Upper lobe of left lung (tissue), 4 donors: ENCODE results near the gene SDSL.

Experiments used
- CTCF ChIP-seq, 6 experiments: fragments of 450-650 bp in 4 of 6; fragments of 200-600 bp in 2 of 6; sonication (generic) in 2 of 6; IDR thresholded peaks; one replicate each; pipeline ENCODE4 v1.5.1; 2016 to 2019; ENCODE audit warnings: antibody characterized with exemption in 6 of 6
- EP300 ChIP-seq, 4 donors: sonication (generic); formaldehyde crosslinking; IDR thresholded peaks; one replicate each; pipeline ENCODE4 v1.5.1; 2017; ENCODE audit warnings: antibody characterized with exemption in 4 of 4, control low read depth in 2 of 4
- POLR2A ChIP-seq, 4 donors: fragments of 450-650 bp; IDR thresholded peaks; one replicate each; pipeline ENCODE4 v1.5.1; 2016 to 2017; ENCODE audit warnings: antibody characterized with exemption in 4 of 4, mild to moderate bottlenecking in 2 of 4
- POLR2AphosphoS5 ChIP-seq, 2 donors: sonication (generic); formaldehyde crosslinking; IDR thresholded peaks; one replicate each; pipeline ENCODE4 v1.5.1; 2017; ENCODE audit warnings: antibody characterized with exemption in 2 of 2

DNA sequence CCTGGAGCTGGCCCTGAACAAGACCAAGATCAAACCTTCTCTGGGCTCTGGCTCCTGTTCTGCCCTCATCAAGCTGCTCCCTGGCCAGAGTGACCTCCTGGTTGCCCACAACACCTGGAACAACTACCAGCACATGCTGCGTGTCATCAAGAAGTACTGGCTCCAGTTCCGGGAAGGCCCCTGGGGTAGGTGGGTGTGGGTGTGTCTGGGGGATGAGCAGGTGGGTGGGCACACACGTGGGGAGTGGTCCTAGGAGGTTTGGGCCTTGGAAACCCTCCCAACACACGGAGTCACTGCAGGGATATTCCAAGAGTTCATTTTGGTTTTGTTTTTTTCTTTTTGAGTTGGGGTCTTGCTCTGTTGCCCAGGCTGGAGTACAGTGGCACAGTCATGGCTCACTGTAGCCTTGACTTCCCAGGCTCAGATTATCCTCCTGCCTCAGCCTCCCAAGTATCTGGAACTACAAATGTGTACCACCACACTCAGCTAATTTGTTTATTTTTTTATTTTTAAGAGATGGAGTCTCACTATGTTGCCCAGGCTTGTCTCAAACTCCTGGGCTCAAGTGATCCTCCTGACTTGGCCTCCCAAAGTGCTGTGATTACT, 47.3 kb upstream of the SDSL start:
- no peak for TF ChIP-seq EP300 (IDR thresholded peaks at IDR 0.05)
- no peak for TF ChIP-seq POLR2A (IDR thresholded peaks at IDR 0.05)
- no peak for TF ChIP-seq CTCF (IDR thresholded peaks at IDR 0.05)
- no peak for TF ChIP-seq POLR2AphosphoS5 (IDR thresholded peaks at IDR 0.05)
